Fibroblast of the aortic adventitia (primary cell): ENCODE measurements around the gene SLC26A9. TPM values are rescaled to one million over a fixed set of nuclear protein-coding genes. Genes with fewer than 3 reads are reported as not detected.

ENCODE experiments used
- DNase-seq: peaks from one replicate; pipeline ENCODE4 v3.0.0-alpha.2; 2010; ENCODE audit warnings: low read depth
- H3K4me3 ChIP-seq: 2 replicates; pipeline ENCODE4 v1.5.1; 2011; ENCODE audit warnings: low read depth, mild to moderate bottlenecking, control low read depth, low read length, moderate library complexity
- total RNA-seq: library from RNA; depleted of rRNA; stranded (reverse); fragments of >200 nt; gene quantifications from 2 replicates; pipeline ENCODE4 v1.2.3, GENCODE V29; 2012; ENCODE audit warnings: low replicate concordance
- TF ChIP-seq, protein P1 (sequence below): IDR thresholded peaks from 2 replicates; pipeline ENCODE4 v1.5.1; 2011; ENCODE audit warnings: mild to moderate bottlenecking, low read length, control low read depth, inconsistent platforms; ENCODE audit not compliant: insufficient read depth

The SLC26A9 gene
- total RNA-seq, 1 donor: not detected

DNA sequence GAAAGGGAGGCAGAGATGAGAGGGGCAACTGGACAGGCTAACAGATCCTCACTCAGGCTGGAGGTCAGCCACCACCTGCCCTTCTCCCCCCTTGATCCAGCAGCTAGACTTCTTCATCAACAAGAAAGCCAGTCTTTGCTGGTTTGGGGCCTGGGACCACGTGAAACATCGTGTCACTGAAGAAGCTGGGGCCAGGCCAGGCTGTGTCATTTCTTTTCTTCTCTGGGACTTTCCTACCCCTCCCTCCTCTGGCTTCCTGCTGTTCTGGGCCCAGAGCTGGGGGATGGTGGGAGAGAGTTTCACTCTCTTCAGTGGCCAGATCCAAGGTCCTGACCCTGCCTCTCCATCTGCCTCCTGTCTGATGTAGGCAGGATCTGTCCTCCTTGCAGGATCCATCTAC is 18.1 kb upstream of the SLC26A9 start:
- DNase-seq: peak; percentile 9
- TF ChIP-seq, protein P1, sequence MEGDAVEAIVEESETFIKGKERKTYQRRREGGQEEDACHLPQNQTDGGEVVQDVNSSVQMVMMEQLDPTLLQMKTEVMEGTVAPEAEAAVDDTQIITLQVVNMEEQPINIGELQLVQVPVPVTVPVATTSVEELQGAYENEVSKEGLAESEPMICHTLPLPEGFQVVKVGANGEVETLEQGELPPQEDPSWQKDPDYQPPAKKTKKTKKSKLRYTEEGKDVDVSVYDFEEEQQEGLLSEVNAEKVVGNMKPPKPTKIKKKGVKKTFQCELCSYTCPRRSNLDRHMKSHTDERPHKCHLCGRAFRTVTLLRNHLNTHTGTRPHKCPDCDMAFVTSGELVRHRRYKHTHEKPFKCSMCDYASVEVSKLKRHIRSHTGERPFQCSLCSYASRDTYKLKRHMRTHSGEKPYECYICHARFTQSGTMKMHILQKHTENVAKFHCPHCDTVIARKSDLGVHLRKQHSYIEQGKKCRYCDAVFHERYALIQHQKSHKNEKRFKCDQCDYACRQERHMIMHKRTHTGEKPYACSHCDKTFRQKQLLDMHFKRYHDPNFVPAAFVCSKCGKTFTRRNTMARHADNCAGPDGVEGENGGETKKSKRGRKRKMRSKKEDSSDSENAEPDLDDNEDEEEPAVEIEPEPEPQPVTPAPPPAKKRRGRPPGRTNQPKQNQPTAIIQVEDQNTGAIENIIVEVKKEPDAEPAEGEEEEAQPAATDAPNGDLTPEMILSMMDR: no peak
- H3K4me3 ChIP-seq: no peak overlapping the region

DNA sequence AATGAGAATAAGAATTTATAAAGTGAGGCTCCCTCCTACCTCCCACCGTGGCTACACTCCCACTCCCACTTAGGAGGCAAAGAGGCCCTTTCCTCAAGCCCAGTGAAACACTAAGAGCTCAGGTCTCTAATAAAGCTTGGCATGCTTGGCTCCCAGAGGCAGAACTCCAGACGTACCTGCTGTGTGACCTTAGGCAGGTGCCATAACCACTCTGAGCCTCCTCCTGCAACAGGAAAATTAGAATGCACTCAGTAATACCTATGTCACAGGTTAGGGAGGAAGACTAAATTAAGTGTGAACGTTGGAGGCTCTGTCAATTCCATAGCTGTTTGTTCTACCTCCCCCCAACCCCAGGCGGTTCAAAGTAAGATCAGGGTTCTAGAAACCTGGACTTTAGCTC is 16.5 kb upstream of the SLC26A9 start:
- DNase-seq: no peak
- no peak overlapping the region for H3K4me3 ChIP-seq
- TF ChIP-seq, protein P1: no peak

DNA sequence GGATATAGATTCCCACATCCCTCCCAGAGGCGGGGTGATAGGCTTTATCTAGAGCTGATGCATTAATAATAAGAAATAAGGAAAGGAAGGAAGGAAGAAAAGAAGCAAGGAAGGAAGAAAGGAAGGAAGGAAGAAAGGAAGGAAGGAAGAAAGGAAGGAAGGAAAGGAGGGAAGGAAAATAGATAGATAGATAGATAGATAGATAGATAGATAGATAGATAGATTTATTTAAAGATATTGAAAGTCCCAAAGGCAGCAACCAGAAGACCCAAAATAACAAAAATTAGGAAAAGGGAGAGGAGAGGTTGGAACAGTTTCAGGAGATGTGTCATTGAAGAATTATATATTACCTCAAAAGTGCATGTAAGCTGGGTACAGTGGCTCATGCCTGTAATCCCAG is 12.2 kb upstream of the SLC26A9 start:
- no peak for DNase-seq

DNA sequence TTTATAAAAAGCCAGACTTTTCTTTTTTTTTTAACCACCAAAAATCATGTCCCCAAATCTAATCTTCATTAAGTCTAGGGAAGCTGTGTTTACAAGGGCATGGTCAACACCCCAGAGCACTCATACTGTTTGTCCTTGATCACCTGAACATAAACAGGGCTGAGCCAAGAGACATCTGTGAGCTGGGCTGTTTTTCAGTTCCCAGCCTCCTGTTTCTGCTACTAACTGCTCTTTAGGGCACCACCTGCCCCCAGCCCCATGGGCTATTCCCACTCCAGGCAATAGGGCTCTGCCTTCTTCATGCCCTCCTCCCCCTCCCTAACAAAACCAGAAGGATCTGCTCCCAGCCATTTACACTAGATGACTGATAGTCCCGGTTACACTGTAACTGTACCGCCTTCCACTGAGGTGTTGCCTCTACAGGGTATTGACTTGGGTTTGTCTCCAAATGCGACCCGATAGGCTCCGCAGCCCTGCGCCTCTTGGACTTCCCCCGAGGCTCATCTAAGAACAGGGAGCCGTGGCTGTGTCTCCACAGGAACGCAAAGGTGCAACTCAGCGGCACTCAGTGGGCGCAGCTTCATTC is 11.7 kb upstream of the SLC26A9 start:
- DNase-seq: no peak
- TF ChIP-seq, protein P1: no peak

More for the DNA sequence above, 12.2 kb upstream of the SLC26A9 start:
- no peak overlapping the region for H3K4me3 ChIP-seq
- TF ChIP-seq, protein P1: no peak

DNA sequence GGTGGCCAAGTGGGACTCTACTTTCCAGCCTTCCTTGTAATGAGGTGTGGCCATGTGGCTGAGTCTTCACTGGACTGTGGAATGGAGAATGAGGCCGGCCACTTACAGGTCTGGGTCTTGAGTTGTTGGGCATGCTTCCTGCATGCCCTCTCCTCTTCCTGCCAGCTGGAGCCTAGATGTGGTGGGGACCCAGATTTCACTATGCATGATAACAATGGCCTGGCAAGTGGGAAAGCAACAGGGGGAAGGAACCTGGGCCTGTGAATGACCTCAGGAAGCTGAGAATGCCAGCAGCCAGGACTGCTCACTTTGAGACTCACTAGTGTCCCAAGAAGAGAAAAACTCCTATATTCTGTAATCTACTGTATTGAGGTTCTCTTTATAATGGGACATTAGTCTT is 8.5 kb upstream of the SLC26A9 start:
- TF ChIP-seq, protein P1: no peak
- no peak overlapping the region for H3K4me3 ChIP-seq
- no peak for DNase-seq

More for the DNA sequence above, 11.7 kb upstream of the SLC26A9 start:
- no peak overlapping the region for H3K4me3 ChIP-seq

DNA sequence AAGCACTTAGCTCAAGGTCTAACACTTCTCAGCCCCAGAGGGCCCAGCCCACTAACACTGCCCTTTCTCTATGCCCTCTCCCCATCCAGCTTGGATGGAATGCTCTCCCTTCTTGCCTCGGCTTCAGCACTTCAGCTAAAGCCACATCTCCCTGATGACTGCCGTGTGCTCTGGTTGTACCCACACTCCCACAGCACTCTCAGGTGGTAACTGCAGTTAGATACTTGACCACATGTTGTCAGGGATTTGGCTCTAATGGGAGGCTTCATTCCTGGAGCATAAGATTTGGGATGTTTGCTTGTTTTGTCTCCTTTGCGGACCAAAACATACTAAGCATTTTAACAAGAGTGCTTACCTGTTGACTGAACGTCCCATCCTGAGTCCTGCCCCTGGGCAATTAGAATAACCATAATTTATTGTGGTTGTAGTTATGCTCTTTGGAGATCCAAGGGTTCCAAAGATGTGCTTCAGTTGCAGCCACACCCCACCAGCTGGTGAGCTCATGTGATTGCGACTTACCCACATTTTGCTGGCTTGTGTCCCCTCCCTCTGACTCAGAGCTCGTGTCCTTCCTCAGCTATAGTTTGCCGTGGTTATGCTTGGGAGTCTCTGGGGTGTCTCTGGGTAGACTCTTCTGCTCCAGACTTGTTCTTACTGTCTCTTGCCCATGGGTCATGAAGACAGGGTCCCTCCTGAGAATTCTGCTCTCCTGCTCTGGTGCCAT is 7.7 kb upstream of the SLC26A9 start:
- DNase-seq: peak; percentile 70
- TF ChIP-seq, protein P1: no peak
- no peak overlapping the region for H3K4me3 ChIP-seq

DNA sequence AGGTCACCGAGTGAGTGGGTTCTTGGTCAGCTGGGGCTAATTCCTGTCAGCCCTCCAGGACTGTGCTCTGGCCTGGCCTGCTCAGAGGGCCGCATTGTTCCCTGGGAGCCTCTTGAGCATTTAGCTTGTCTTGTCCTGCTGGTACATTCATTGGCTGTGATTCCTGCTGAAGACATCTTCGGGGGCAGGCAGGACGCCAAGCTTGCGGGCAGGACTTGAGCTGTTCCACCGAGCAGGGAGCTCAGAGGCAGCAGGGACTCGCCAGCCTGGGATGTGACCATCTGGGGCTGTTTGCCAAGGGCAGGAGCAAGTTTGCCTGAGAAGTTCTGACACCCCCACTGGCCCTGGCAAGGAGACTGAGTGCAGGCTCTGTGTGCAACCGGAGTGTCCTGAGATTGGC is 7.0 kb upstream of the SLC26A9 start:
- no peak overlapping the region for H3K4me3 ChIP-seq
- TF ChIP-seq, protein P1: no peak
- peak; percentile 25 for DNase-seq
